HCT116 (cell line): ENCODE measurements around the gene TLCD3A. TPM values are rescaled to one million over a fixed set of nuclear protein-coding genes. Genes with fewer than 3 reads are reported as not detected.

Experiments used
- ATAC-seq: fragments of 200-7000 bp; cut with Tn5 transposase; 2 replicates; pipeline ENCODE4 v1.9.1; 2020; ENCODE audit warnings: mild to moderate bottlenecking, moderate library complexity
- BruUV-seq: library from RNA; stranded (reverse); fragments of 400-500 nt; replicated peaks from 2 replicates; lab custom pipeline; 2021; lab: Mats Ljungman, UMichigan
- CTCF ChIA-PET: fragments of 300-600 bp; sonication (Branson Sonifier 250); formaldehyde crosslinking; loops from one replicate; lab custom pipeline; 2021; ENCODE audit warnings: antibody characterized with exemption; lab: Charles Lee
- POLR2A ChIA-PET: fragments of 300-600, 350-600 bp; sonication (Branson Sonifier 250); formaldehyde crosslinking; loops from one replicate; lab custom pipeline; 2021; ENCODE audit warnings: antibody characterized with exemption; lab: Charles Lee
- RAD21 ChIA-PET, 2 experiments: fragments of 300-600 bp; sonication (Branson Sonifier 250); formaldehyde crosslinking; loops; one replicate each; lab custom pipeline; 2023; ENCODE audit warnings: low total read pairs in 2 of 2; ENCODE audit not compliant: uncharacterized antibody in 2 of 2, unreplicated experiment in 2 of 2, low non-redundant PET in 1 of 2; lab: Charles Lee
- DNase-seq: peaks from one replicate; pipeline ENCODE4 v3.0.0-alpha.2; 2010; ENCODE audit warnings: low read depth, low spot score
- H2AFZ ChIP-seq: fragments of 200-600 bp; shearing (Covaris generic), sonication (generic); 2 replicates; pipeline ENCODE4 v1.6.1; 2017; ENCODE audit warnings: low read depth, mixed run types, mixed read lengths, antibody characterized with exemption, low read length; ENCODE audit not compliant: poor library complexity, severe bottlenecking
- H3K27ac ChIP-seq: 2 replicates; pipeline ENCODE4 v1.5.1; 2012; ENCODE audit warnings: low read depth, low read length
- H3K27me3 ChIP-seq: fragments of 200-600 bp; sonication (generic); 2 replicates; pipeline ENCODE4 v1.6.1; 2016; ENCODE audit warnings: mixed run types, low read length, mixed read lengths; ENCODE audit not compliant: insufficient read depth
- H3K36me3 ChIP-seq, 2 experiments: fragments of 200-500 bp in 1 of 2; fragments of 200-600 bp in 1 of 2; sonication (Bioruptor generic) in 1 of 2; sonication (generic) in 1 of 2; 2 replicates each; pipeline versions ENCODE4 v1.5.1 to v1.6.1; 2014 to 2016; ENCODE audit warnings: low read length in 2 of 2, inconsistent platforms in 1 of 2, mixed read lengths in 1 of 2, mixed run types in 1 of 2; ENCODE audit not compliant: insufficient read depth in 2 of 2, control insufficient read depth in 1 of 2
- H3K4me1 ChIP-seq, 2 experiments: fragments of 200-600 bp in 1 of 2; sonication (generic) in 1 of 2; 2 replicates each; pipeline versions ENCODE4 v1.5.1 to v1.6.1; 2012 to 2017; ENCODE audit warnings: low read length in 2 of 2, inconsistent platforms in 1 of 2, mild to moderate bottlenecking in 1 of 2, mixed read lengths in 1 of 2, mixed run types in 1 of 2, moderate library complexity in 1 of 2; ENCODE audit not compliant: insufficient read depth in 2 of 2, control insufficient read depth in 1 of 2
- H3K4me2 ChIP-seq: fragments of 200-600 bp; sonication (generic); 2 replicates; pipeline ENCODE4 v1.6.1; 2017; ENCODE audit warnings: mixed run types, low read length, mixed read lengths
- H3K4me3 ChIP-seq, 2 experiments: fragments of 200-600 bp in 1 of 2; sonication (generic) in 1 of 2; replicated peaks in 1 of 2; 2 replicates each; pipeline ENCODE4 v1.5.1; 2011 to 2016; ENCODE audit warnings: low read length in 2 of 2, control low read depth in 1 of 2, low read depth in 1 of 2, mild to moderate bottlenecking in 1 of 2, mixed read lengths in 1 of 2, mixed run types in 1 of 2
- H3K79me2 ChIP-seq: fragments of 200-600 bp; sonication (generic); 2 replicates; pipeline ENCODE4 v1.6.1; 2017; ENCODE audit warnings: mild to moderate bottlenecking, mixed run types, low read length, moderate library complexity, mixed read lengths; ENCODE audit not compliant: insufficient read depth
- H3K9ac ChIP-seq: fragments of 200-600 bp; sonication (generic); 2 replicates; pipeline ENCODE4 v1.6.1; 2016; ENCODE audit warnings: low read length, mixed read lengths
- H3K9me2 ChIP-seq: fragments of 200-600 bp; sonication (generic), shearing (Covaris generic); 2 replicates; pipeline ENCODE4 v1.6.1; 2017; ENCODE audit warnings: mixed run types, mild to moderate bottlenecking, moderate library complexity; ENCODE audit not compliant: insufficient read depth
- H3K9me3 ChIP-seq, 2 experiments: fragments of 200-500 bp in 1 of 2; fragments of 200-600 bp in 1 of 2; sonication (Bioruptor generic) in 1 of 2; sonication (generic) in 1 of 2; 2 replicates each; pipeline ENCODE4 v1.6.1; 2014 to 2017; ENCODE audit warnings: low read length in 2 of 2, mixed read lengths in 2 of 2, inconsistent platforms in 1 of 2, low read depth in 1 of 2, mild to moderate bottlenecking in 1 of 2, mixed run types in 1 of 2, moderate library complexity in 1 of 2; ENCODE audit not compliant: control insufficient read depth in 1 of 2, insufficient read depth in 1 of 2
- H4K20me1 ChIP-seq: fragments of 200-600 bp; sonication (generic), shearing (Covaris generic); 2 replicates; pipeline ENCODE4 v1.6.1; 2017; ENCODE audit warnings: mixed run types, mild to moderate bottlenecking, moderate library complexity; ENCODE audit not compliant: insufficient read depth
- FOSL1 ChIP-seq: IDR thresholded peaks from 2 replicates; pipeline ENCODE4 v1.6.1; 2012; ENCODE audit warnings: low read depth
- POLR2A ChIP-seq: IDR thresholded peaks from 2 replicates; pipeline ENCODE4 v1.7.0; 2011; ENCODE audit warnings: borderline replicate concordance; ENCODE audit not compliant: insufficient read depth, insufficient read length; ENCODE audit errors: extremely low read depth
- REST ChIP-seq: IDR thresholded peaks from 2 replicates; pipeline ENCODE4 v1.6.1; 2012; ENCODE audit warnings: low read depth
- SIN3A ChIP-seq: IDR thresholded peaks from 2 replicates; pipeline ENCODE4 v1.6.1; 2012; ENCODE audit warnings: low read depth
- intact Hi-C: fragments of 100-400 bp; cut with micrococcal nuclease; formaldehyde crosslinking; loops from 2 replicates; pipeline ENCODE4 v1.10.0; 2022
- total RNA-seq: library from RNA; stranded (reverse); gene quantifications from one replicate; pipeline ENCODE4 v1.2.1, GENCODE V29; 2021; ENCODE audit not compliant: unreplicated experiment
- TF ChIP-seq, protein P1 (sequence below): IDR thresholded peaks from 2 replicates; pipeline ENCODE4 v1.6.1; 2011; ENCODE audit warnings: mild to moderate bottlenecking, low read length, moderate library complexity; ENCODE audit not compliant: insufficient replicate concordance; ENCODE audit errors: extremely low read depth

TLCD3A gene
- total RNA-seq, 1 experiment from 2014 or later, result 26.0 TPM

GRCh38 chr17:683499-684254, 48.7 kb upstream of the TLCD3A start:
- 0 out of 4 replicates have a peak, but pooled peaks cover 0 to 4% of the 10 kb centered on the region in 2 experiments for H3K36me3 ChIP-seq
- no peak overlapping the region for H3K4me2 ChIP-seq
- H3K9me2 ChIP-seq, result no peaks in the 10 kb centered on the region
- RAD21 ChIA-PET, result no interaction called here
- DNase-seq (no peak), ATAC-seq (no peak)
- H3K27ac ChIP-seq, result no peak overlapping the region
- H3K9ac ChIP-seq, result no peak overlapping the region
- TF ChIP-seq FOSL1, result no peak
- no peak for TF ChIP-seq SIN3A
- no peak for TF ChIP-seq POLR2A
- TF ChIP-seq REST, result no peak
- TF ChIP-seq, protein P1, sequence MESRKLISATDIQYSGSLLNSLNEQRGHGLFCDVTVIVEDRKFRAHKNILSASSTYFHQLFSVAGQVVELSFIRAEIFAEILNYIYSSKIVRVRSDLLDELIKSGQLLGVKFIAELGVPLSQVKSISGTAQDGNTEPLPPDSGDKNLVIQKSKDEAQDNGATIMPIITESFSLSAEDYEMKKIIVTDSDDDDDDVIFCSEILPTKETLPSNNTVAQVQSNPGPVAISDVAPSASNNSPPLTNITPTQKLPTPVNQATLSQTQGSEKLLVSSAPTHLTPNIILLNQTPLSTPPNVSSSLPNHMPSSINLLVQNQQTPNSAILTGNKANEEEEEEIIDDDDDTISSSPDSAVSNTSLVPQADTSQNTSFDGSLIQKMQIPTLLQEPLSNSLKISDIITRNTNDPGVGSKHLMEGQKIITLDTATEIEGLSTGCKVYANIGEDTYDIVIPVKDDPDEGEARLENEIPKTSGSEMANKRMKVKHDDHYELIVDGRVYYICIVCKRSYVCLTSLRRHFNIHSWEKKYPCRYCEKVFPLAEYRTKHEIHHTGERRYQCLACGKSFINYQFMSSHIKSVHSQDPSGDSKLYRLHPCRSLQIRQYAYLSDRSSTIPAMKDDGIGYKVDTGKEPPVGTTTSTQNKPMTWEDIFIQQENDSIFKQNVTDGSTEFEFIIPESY, result no peak
- no peaks in the 10 kb centered on the region for H3K9me3 ChIP-seq
- no peaks in the 10 kb centered on the region for H3K79me2 ChIP-seq
- H3K4me1 ChIP-seq, result no peaks in the 10 kb centered on the region
- H4K20me1 ChIP-seq, result no peaks in the 10 kb centered on the region
- POLR2A ChIA-PET, result no interaction called here
- intact Hi-C loops, result no loop called here
- H3K4me3 ChIP-seq, result no peak overlapping the region
- CTCF ChIA-PET, result no interaction called here
- BruUV-seq, result no TSS peak
- H2AFZ ChIP-seq, result no peak overlapping the region
- no peaks in the 10 kb centered on the region for H3K27me3 ChIP-seq
